Stimulated activated CD4-positive, alpha-beta T cell treated with anti-CD3 and anti-CD28 coated beads, Interleukin-4, amount 100 ng/mL, for 24 hours (primary cell): Measurements from ENCODE around the gene SFXN4.

Source experiments
- DNase-seq: peaks from one replicate; pipeline ENCODE4 v3.0.0-alpha.2; 2020

The SFXN4 gene, protein sequence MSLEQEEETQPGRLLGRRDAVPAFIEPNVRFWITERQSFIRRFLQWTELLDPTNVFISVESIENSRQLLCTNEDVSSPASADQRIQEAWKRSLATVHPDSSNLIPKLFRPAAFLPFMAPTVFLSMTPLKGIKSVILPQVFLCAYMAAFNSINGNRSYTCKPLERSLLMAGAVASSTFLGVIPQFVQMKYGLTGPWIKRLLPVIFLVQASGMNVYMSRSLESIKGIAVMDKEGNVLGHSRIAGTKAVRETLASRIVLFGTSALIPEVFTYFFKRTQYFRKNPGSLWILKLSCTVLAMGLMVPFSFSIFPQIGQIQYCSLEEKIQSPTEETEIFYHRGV

DNA sequence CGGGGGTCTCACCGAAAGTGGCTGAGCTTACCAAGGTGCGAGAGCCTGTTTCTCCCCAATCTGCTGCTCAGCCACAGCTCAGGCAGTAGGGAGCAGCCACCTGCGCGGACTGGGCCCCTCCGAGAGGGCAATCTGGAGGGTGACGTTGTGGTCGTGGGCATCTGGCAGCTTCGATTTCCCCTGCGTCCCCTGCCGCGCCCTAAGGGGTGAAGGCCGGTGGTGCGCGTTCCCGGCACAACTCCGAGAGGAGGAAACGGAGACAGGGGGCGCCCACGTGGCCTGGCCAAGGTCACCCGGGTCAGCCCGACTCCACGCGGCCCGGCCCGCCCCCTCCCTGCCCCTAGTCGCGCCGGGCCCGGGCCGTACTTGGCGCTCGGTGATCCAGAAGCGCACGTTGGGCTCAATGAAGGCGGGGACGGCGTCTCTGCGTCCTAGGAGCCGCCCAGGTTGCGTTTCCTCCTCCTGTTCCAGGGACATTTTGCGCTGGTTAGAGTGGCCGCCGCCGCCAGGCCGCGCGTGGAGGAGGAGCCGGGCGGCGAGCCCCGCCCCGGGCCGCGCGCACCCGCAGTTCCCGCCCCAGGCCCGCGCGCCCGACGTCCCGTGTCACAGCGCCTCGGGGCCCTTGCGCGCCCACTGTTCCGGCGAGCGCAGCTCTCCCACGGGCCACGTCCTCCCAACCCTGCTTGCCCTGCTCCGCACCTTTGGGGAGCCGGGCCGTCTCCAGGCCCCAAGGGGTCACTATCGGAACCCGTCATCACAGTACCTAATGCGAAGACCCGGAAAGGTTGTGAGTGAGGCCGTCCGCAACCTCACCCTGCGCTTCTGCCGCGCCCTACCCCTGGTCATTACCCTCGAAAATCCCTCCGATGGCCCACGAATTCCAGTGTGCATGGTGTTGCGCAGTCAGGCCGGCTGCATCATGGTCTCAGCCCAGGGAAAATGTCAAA, at the start of gene SFXN4:
TSS of gene SFXN4 (minus strand) at position 544 of the 947 bp plus-strand sequence. CDS start at position 477, 67 bp downstream.
- peak; percentile 80 for DNase-seq

- DNase-seq = no peak
Observed at GRCh38 chr10:119211625-119212441, 46.3 kb upstream of the SFXN4 start.

DNA sequence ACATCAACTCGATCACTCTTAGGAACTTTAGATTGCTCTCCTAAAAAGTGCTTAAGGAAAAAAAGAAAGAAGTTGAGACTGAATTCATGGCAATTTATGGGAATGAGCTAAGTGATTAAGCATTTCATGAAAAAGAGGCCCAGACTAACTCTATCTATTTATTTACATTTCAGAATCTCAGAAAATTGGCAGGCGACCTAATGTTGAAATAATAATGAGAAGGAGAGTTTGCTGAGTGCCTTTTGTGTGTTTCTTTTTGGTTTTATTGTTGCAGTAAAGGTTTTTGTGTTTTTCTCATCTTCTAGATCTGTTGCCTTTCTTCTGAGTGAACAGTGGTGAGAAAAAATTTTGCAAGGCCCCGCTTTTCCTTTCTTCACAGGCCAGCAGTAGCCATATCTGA, 45.7 kb upstream of the SFXN4 start:
- no peak for DNase-seq

DNA sequence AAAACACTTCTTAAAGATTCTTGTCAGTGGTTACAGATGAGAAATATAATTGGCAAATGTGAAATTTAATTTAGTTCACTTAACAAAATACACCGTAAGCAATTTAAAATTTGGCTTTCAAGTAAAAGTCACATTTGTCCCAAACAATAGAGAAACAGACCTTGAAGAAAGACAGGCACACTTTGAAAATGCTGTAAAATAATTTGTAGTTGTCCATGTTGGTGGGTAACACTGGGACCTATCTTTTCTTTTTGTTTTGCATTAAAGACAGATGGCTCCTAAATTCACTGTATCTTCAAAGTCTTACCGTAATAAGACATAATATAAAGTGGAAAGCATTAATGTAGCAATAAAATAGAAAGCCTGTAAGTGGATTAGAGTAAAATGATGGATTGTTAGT, 45.1 kb upstream of the SFXN4 start:
- DNase-seq = no peak

GRCh38 chr10:119209736-119210355, 44.3 kb upstream of the SFXN4 start:
- DNase-seq = no peak

DNA sequence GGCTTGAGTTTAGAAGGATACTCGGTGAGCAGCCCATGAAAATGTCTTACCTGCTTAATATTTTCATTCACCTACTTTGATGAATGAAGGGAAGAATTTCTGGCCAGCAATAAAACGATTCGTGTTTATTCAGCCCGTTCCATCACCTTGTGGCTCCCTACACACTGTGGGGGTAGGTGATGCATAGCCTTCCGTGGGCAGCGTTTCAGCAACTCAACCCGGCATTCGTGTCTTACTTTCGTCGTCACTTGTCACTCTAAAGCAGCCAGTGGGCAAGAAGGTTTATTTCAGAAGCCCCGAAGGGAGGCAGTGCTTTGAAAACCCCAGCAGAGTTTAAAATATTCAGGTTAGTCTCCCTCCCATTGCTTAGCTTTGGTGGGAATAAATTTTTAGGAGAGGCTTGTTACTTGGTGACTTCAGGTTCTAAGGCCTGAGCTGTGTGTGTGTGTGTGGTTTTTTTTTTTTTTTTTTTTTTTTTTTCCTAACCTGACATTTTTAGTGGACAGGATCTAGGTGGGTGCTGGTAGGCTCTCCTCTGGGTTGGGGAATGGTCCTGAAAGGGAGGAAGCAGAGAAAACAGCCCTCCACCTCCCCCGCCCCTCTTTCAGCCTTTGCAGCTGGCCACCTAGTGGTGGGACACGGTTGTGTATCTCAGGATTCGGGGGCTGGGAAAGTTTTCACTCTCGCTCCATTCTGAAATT, 43.7 kb upstream of the SFXN4 start:
- peak; percentile 78 for DNase-seq

GRCh38 chr10:119208553-119208940, 43.0 kb upstream of the SFXN4 start:
- no peak for DNase-seq

DNA sequence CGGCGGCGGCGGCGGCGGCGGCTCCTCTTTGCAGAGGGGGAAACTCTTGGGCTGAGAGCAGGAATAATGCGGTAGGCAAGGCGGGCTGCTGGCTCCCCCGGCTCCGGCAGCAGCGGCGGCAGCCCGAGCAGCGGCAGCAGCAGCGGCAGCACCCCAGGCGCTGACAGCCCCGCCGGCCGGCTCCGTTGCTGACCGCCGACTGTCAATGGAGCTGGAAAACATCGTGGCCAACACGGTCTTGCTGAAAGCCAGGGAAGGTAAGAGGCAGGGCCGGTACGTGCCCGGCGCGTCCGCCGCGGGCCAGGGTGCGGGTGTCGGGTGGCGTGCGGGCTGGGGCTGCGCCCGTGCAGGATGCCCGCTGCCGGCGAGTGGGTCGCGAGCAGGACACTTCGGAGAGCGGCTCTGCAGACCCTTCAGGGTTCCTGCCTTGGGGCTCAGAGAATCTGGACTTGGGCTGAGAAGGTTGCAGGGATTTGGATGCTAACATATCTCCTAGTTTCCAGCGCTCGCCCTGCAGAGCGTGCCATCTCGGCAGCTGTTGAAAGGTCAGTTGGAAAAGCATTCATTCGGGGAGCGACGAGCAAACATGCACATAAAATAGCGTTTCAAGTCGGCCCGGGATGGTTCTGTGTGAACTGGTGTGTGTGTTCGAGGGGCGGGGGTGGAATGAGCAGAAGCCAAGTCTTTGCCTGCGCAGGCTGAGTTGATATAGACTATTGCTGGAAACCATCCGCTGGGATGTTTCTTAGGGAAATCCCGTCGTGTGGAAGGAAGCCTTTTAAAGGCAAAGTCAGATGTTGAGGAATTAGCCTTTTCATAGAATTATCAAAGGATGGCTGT, 42.4 kb upstream of the SFXN4 start:
- peak; percentile 42 for DNase-seq

DNA sequence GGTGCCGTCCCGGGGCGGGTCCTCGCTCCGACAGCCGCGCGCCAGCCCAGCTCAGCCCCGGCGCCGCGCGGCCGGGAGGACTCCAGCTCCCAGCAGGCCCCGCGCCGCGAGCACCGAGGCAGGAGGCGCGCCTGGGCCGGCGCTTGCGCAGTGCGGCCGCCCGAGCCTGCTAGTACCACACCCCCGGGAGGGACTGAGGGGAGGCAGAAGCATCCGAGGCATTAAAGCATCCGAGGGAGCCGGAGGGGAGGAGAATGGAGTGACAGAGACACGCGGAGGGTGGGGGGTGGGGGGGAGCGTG, 41.8 kb upstream of the SFXN4 start, which contains the start of gene GRK5:
TSS of gene GRK5 (plus strand) at position 206 of the 301 bp plus-strand sequence. CDS start 347 bp downstream, outside the sequence.
- peak; percentile 92 for DNase-seq

GRCh38 chr10:119206603-119207365, 41.3 kb upstream of the SFXN4 start:
- DNase-seq = peak; percentile 73

DNA sequence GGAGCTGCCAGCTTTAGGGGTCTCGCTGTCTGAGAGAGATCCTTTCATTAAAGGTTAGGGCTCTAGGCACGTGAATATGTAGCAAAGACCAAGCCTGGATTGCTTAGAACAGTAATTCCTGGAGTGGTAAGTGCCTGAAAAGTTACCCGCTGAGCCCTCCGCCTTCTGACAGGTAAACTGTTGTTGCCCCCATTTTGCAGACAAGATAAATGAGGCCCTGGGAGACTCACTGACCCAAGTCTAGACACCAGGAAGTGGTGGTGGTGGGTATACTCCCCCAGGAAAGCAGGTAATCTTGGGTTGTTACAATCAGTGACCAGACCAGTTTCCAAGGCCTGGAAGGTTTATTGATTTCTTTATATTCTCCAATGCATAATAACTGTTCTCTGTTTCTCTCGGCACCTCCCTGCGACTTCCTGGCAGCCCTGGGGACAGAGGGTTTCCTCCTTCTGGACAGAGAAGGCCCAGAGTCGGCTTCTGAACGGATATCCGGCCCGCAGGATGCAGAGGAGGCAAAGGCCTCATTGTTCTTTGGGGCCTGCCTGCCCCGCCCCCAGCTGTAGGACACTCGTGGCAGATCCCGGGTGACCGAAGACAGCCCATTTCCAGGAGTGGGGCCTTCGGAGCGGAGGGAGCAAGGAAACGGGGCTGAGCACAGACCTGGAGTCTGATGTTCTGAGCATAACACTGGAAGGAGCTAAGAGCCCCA, 40.5 kb upstream of the SFXN4 start:
- DNase-seq = peak; percentile 56

GRCh38 chr10:119203006-119203405, 37.5 kb upstream of the SFXN4 start:
- no peak for DNase-seq

GRCh38 chr10:119201233-119201632, 35.7 kb upstream of the SFXN4 start:
- DNase-seq = no peak

- DNase-seq = peak; percentile 52
Observed at GRCh38 chr10:119199231-119199992, 33.9 kb upstream of the SFXN4 start.

DNA sequence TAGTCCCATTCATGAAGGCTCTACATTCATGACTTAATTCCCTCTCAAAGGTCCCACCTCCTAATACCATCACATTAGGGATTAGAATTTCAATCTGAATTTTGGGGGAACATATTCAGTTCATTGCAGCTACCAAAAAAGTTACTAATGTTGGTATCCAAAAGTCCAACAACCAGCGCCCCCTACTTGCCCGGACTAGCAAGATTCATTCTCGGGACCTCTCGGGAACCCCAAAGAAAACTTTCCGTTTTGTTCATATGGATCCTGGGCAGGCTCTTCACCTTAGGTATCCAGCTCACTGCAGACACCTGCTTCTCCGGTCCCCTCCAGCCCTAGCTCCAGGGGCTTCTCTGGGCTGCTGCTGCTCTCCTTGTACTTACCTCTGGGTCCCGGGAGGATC, 32.9 kb upstream of the SFXN4 start:
- DNase-seq = peak; percentile 32

DNA sequence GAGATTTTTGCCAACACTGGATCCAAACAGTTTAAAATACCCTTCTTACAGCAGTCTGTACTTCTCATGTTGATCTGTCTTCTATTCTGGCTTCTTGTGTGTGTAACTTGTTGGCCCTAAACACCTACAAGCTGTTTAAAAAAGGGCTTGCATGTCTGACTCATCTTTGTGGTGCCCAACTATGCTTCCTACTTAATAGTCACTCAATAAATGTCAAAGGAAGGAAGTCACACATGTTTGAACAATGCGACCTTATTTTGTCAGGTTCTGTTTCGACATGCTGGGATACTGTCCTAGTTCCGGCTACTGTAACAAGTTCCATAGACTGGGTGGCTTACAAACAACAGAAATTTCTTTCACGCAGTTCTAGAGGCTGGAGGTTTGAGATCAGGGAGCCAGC, 32.4 kb upstream of the SFXN4 start:
- no peak for DNase-seq

DNA sequence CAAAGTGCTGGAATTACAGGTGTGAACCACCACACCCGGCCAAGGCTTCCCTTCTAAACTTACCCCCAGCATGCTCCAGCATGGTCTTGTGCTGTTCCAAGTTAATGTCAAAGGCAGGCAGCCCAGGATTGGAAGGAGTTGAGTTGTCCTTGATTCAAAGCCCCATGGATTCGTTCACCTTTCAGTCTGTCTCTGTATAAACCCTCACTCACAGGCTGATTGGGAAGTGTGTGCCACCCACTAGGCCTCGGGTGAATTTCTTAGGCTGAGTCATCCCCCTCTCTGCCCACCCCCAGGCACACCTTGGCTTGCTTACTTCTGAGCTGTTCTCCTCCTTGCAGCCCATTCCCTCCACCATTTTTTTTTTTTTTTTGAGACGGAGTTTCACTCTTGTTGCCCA, 26.4 kb upstream of the SFXN4 start:
- peak; percentile 41 for DNase-seq

- DNase-seq = no peak
Observed at GRCh38 chr10:119190954-119191785, 25.7 kb upstream of the SFXN4 start.
